ENCODE data around the gene RERE. TPM values are rescaled to one million over a fixed set of nuclear protein-coding genes. Genes with fewer than 3 reads are reported as not detected.
A peak's percentile ranks its signal among the peaks of the same experiment; 100 is the strongest.

RERE gene
- total RNA-seq, 1 donor from 2014 or later = 124 TPM

- FAIRE-seq = no peak
- H3K27me3 Mint-ChIP-seq (ENCODE audit: low read depth, unreplicated experiment) = peaks cover 29% of the 10 kb centered on the region
These were observed 501.6 kb downstream of the RERE start for GRCh38 chr1:8315573-8316475.

DNA sequence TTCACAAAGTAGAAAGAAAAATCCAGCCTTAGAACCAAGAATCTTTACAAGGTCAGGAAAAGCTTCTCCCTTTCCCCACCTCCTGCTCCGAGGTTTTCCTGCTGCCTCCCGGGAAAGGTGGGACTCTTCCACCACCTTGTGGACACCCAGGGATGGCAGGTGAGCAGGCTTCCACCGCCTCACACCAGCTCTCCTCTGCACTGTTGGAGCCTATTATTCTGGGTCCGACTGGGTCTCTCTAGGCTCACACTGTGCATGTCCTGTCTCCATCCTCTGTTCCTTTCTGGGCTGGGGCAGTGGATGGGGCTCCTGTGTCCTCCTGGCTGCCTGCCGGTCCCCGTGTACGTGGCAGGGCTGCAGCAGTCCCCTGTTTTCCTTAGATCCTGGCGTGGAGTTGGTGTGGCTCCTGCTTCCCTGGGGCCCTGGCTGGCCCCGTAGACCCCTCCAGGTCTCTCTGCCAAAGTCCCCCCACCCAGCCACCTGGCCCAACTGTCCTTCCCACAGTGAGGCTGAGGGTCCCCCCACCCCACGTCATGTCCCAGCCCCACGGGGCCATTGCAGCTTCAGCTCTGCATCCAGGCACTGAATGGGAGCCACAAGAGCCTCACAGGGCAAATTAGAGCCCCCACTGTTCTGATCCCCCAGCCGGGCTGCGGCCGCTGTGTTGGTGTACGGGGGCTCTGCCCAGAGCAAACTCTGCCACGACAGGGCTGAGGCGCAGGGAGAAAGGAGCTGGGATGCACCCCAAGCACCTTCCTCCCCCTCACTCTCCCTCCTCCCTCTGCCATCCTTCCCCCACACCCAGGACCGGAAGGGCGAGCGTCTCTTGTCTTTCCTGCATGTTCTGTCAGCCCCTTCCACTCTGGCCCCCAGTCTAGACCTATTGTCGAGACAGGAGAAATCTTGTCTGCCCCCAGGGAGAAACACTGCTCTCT, 502.8 kb downstream of the RERE start:
- Histone ChIP-seq H3K9me3 (ENCODE audit: insufficient read depth, low read depth, low read length) (no peaks in the 10 kb centered on the region), H3K4me2 (ENCODE audit: low read length) (peak overlapping the region; percentile 15), H4K20me1 (ENCODE audit: insufficient read depth, low read length) (no peaks in the 10 kb centered on the region), H3K4me3 (ENCODE audit: insufficient read depth, low read depth, low read length) (no peak overlapping the region), H3K4me1 (ENCODE audit: insufficient read depth, low read length) (peaks cover 14% of the 10 kb centered on the region), H3K79me2 (ENCODE audit: insufficient read depth, low read length) (no peaks in the 10 kb centered on the region), H3K9ac (ENCODE audit: low read length) (peak overlapping the region; percentile 13), H3K27ac (ENCODE audit: low read depth, low read length) (no peak overlapping the region), H3K36me3 (ENCODE audit: insufficient read depth, low read length) (no peaks in the 10 kb centered on the region), H2AFZ (ENCODE audit: low read depth, low read length) (no peak overlapping the region), H3K27me3 (ENCODE audit: insufficient read depth, low read length) (peaks cover 6% of the 10 kb centered on the region)
- Mint-ChIP-seq H3K4me3 (ENCODE audit: unreplicated experiment) (no peak overlapping the region), H3K27me3 (ENCODE audit: low read depth, unreplicated experiment) (peaks cover 23% of the 10 kb centered on the region), H3K27ac (ENCODE audit: unreplicated experiment) (peak overlapping the region; percentile 41), H3K4me1 (ENCODE audit: low read depth, unreplicated experiment) (peaks cover 11% of the 10 kb centered on the region), H3K36me3 (ENCODE audit: low read depth, unreplicated experiment) (no peaks in the 10 kb centered on the region), H3K9me3 (ENCODE audit: unreplicated experiment) (peaks cover 1% of the 10 kb centered on the region)
- TF ChIP-seq EZH2 (IDR thresholded peaks at IDR 0.05; ENCODE audit: insufficient read depth, low read length) (no peak), CTCF (IDR thresholded peaks at IDR 0.05; ENCODE audit: insufficient read depth, low read depth, low read length) (peak; percentile 95)
- DNase-seq (ENCODE audit: low read depth) = peak; percentile 55
- FAIRE-seq = peak; percentile 96

More at GRCh38 chr1:8315573-8316475, 501.6 kb downstream of the RERE start:
- H3K27me3 ChIP-seq (ENCODE audit: insufficient read depth, low read length) = peaks cover 6% of the 10 kb centered on the region
- H3K9ac ChIP-seq (ENCODE audit: low read length) = no peak overlapping the region
- H3K27ac Mint-ChIP-seq (ENCODE audit: unreplicated experiment) = no peak overlapping the region
- no peak overlapping the region for H3K4me2 ChIP-seq (ENCODE audit: low read length)
- H3K4me3 Mint-ChIP-seq (ENCODE audit: unreplicated experiment) = no peak overlapping the region
- H3K79me2 ChIP-seq (ENCODE audit: insufficient read depth, low read length) = no peaks in the 10 kb centered on the region
- TF ChIP-seq CTCF (IDR thresholded peaks at IDR 0.05; ENCODE audit: insufficient read depth, low read depth, low read length) (peak; percentile 20), EZH2 (IDR thresholded peaks at IDR 0.05; ENCODE audit: insufficient read depth, low read length) (no peak)
- peaks cover 14% of the 10 kb centered on the region for H3K4me1 ChIP-seq (ENCODE audit: insufficient read depth, low read length)
- no peak for DNase-seq (ENCODE audit: low read depth)
- no peaks in the 10 kb centered on the region for H3K9me3 ChIP-seq (ENCODE audit: insufficient read depth, low read depth, low read length)
- H3K4me1 Mint-ChIP-seq (ENCODE audit: low read depth, unreplicated experiment) = peaks cover 9% of the 10 kb centered on the region
- no peaks in the 10 kb centered on the region for H3K36me3 ChIP-seq (ENCODE audit: insufficient read depth, low read length)
- no peaks in the 10 kb centered on the region for H4K20me1 ChIP-seq (ENCODE audit: insufficient read depth, low read length)
- peaks cover 1% of the 10 kb centered on the region for H3K9me3 Mint-ChIP-seq (ENCODE audit: unreplicated experiment)
- no peak overlapping the region for H3K4me3 ChIP-seq (ENCODE audit: insufficient read depth, low read depth, low read length)
- H3K27ac ChIP-seq (ENCODE audit: low read depth, low read length) = no peak overlapping the region
- H3K36me3 Mint-ChIP-seq (ENCODE audit: low read depth, unreplicated experiment) = no peaks in the 10 kb centered on the region
- no peak overlapping the region for H2AFZ ChIP-seq (ENCODE audit: low read depth, low read length)
